ENCODE data around the gene FAM120B.

DNA sequence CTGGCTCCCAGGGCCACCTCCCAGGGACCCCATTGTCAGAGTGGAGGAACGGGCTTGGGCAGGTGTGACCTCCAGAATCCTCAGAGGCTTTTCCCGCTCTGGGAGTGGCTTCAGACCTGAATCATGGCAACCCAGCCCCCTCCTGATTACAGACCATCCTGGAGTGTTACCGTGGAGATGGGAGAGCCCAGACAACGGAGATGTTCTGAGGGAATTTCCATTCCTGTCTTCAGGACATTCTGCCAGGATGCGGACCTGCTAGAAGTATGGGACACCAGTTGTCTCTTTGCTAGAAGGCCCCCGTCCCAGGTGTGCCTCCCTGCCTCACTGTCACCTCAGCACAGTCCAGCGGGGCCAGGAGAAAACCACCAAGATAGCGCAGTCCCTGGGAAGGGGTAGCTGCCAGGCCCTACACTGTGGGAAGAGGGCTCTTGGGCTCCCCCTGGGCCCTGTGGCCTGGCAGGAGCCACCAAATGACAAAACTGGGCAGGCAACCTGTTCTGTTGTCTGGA is 136.6 kb downstream of the FAM120B start:
- TF ChIP-seq, protein P1, sequence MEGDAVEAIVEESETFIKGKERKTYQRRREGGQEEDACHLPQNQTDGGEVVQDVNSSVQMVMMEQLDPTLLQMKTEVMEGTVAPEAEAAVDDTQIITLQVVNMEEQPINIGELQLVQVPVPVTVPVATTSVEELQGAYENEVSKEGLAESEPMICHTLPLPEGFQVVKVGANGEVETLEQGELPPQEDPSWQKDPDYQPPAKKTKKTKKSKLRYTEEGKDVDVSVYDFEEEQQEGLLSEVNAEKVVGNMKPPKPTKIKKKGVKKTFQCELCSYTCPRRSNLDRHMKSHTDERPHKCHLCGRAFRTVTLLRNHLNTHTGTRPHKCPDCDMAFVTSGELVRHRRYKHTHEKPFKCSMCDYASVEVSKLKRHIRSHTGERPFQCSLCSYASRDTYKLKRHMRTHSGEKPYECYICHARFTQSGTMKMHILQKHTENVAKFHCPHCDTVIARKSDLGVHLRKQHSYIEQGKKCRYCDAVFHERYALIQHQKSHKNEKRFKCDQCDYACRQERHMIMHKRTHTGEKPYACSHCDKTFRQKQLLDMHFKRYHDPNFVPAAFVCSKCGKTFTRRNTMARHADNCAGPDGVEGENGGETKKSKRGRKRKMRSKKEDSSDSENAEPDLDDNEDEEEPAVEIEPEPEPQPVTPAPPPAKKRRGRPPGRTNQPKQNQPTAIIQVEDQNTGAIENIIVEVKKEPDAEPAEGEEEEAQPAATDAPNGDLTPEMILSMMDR (conservative IDR thresholded peaks at IDR 0.05 in 1 of 2, IDR thresholded peaks at IDR 0.05 in 1 of 2; ENCODE audit: low read depth in 1 of 2, low read length in 2 of 2), result no peak
- no peak for TF ChIP-seq EZH2 (IDR thresholded peaks at IDR 0.05; ENCODE audit: low read length, missing control alignments)
